RWPE1 (cell line): Measurements from ENCODE around the gene TGM2.

Experiments
- CTCF ChIA-PET: fragments of 350-600 bp; sonication (Branson Sonifier 250); formaldehyde crosslinking; extraction: SDS; loops from one replicate; lab custom pipeline; 2021; lab: Yijun Ruan, JAX
- POLR2A ChIA-PET: fragments of 400-600 bp; formaldehyde crosslinking; extraction: SDS; loops from one replicate; lab custom pipeline; 2020; ENCODE audit warnings: antibody characterized with exemption; ENCODE audit not compliant: low non-redundant PET; lab: Yijun Ruan, JAX
- DNase-seq: peaks from one replicate; pipeline ENCODE4 v3.0.0; 2012; ENCODE audit warnings: low spot score
- H3K27ac ChIP-seq: fragments of 450-650 bp; 2 replicates; pipeline ENCODE4 v1.5.1; 2017
- TF ChIP-seq, protein P1 (sequence below): fragments of 450-650 bp; conservative IDR thresholded peaks from 2 replicates; pipeline ENCODE4 v1.5.1; 2017; ENCODE audit warnings: low read depth, mild to moderate bottlenecking

Gene TGM2

DNA sequence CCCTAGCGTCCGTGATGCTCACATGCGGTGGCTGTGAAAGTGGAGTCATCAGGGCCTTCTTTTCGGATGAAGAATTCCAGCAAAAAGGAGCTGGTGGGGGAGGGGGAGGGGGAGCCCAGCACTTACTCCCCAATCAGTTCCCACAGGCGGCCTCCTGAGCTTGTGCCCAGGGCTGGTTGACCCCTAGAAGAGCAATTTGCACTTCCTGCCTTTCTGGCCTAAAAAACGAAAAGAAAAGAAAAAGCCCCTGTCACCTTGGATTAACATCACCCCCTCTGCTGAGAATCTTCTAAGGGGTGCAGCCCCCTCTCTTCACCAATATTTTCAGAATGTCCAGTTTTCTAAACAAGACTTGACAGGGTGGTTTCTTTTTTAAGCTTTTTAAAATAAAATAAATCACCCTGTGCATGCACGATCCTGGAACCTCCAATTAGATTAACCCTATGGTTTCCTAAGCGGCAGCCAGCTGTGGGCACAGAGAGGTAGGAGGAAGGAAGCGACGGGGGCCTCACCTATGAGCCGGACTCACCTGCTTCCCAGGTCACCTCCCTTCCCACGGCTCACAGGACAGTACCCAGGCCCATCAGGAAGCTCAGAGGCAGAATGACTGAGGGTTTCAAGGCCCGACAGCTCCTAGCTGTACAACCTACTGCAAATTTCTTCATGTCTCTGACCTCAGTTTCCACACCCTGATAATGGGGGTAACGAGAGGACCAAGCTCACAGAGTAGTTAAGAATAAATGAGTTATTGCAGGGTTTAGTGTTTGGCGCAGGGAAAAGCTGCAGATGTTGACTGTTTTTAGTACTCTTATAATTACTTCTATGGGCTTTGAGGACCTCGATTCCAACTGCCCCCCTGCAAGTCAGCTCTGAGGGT is 10.5 kb upstream of the TGM2 start:
- DNase-seq = no peak
- TF ChIP-seq, protein P1, sequence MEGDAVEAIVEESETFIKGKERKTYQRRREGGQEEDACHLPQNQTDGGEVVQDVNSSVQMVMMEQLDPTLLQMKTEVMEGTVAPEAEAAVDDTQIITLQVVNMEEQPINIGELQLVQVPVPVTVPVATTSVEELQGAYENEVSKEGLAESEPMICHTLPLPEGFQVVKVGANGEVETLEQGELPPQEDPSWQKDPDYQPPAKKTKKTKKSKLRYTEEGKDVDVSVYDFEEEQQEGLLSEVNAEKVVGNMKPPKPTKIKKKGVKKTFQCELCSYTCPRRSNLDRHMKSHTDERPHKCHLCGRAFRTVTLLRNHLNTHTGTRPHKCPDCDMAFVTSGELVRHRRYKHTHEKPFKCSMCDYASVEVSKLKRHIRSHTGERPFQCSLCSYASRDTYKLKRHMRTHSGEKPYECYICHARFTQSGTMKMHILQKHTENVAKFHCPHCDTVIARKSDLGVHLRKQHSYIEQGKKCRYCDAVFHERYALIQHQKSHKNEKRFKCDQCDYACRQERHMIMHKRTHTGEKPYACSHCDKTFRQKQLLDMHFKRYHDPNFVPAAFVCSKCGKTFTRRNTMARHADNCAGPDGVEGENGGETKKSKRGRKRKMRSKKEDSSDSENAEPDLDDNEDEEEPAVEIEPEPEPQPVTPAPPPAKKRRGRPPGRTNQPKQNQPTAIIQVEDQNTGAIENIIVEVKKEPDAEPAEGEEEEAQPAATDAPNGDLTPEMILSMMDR = no peak
- no peak overlapping the region for H3K27ac ChIP-seq
- ChIA-PET CTCF (interaction anchor here (0.6 to 3.4 kb wide), 7 partner anchors 15 to 181 kb away, joined by 3 to 41 read pairs (median 5); no protein-coding TSS in a partner anchor), POLR2A (no interaction called here)

DNA sequence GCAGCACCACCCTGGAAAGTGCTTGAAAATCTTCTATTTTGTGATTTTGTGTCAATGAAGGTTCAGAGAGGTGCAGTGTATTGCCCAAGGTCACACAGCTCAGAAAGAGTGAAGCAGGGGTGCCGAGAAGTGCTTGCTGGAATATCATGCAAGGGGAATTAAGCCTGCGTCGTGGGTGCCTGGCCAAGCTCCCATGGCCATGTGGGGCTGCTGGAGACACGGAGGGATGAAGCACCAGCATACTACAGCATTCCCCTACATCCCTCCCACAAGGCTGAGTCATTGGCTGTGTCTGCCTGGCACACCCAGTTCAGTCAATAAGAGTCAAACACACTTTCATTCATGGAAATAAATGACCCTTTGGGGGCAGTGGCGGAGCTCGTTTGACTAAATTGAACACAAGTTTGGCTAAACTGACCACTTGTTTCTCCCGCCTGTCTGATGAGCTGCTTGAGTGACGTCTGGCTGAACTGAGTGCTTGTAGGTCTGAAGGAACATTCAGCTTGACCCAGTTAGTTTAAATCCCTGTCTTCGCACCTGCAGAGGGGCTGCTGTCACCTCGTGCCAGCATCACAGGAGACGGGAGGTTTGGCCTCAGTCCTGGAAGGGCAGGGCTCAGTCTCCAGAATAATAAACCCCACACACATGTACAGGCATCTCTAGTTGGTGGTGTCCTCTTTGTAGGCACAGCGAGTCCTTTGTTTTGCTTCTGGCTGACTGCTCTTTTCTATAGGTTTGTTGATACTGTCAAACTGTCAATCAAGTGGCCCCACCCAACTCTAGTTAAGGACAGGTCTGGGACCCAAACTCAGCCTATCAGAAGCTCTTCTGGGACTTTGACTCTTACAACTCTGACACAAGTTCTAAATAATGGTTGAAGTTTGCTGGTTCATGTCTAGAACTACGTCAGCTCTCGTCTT is 8.4 kb upstream of the TGM2 start:
- H3K27ac ChIP-seq = peak overlapping the region; percentile 64
- POLR2A ChIA-PET = no interaction called here
- CTCF ChIA-PET = interaction anchor here (0.6 to 3.4 kb wide), 7 partner anchors 23 to 127 kb away, joined by 3 to 41 read pairs (median 4); no protein-coding TSS in a partner anchor
- peak; percentile 98 for DNase-seq
- TF ChIP-seq, protein P1 = no peak; the same call in 1 of the 2 replicates

DNA sequence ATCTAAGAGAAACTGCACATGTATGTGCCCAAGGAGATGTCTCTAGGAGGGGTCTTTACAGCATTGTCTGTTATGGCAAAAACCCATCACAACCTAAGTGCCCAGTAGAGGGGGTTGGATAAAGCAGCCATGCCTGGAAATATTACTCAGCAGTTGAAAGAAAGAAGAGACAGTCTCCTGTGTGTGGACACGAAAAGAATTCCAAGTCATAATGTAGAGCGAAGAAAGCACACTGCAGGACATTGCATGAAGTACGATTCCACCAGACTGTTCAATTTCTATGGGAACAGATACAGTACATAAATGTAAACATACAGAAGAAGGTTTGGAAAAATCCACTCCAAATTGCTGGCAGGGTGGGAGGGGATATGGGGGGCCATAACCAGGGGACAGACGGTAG is 7.3 kb upstream of the TGM2 start:
- DNase-seq = no peak

DNA sequence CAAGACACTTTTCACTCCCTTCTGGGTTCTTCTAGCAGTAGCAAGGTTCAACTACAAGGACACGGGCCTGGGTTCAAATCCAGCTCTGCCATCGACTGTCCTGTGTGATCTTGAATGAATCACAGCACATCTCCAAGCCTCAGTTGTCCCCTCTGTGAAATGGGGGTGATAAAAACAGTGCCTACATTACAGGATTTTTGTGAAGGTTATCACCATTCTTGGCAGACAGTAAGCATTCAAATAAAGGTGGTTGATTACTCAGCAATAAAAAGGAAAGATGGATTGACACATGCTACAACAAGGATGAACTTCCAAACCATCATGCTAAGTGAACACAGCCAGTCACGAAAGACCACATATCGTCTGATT is 6.6 kb upstream of the TGM2 start:
- POLR2A ChIA-PET = no interaction called here
- no peak overlapping the region for H3K27ac ChIP-seq
- CTCF ChIA-PET = interaction anchor here (1.5 to 3.4 kb wide), 2 partner anchors 49 to 114 kb away, joined by 4 to 41 read pairs; no protein-coding TSS in a partner anchor
- no peak for DNase-seq
- TF ChIP-seq, protein P1 = no peak

More for the DNA sequence above, 7.3 kb upstream of the TGM2 start:
- ChIA-PET POLR2A (no interaction called here), CTCF (interaction anchor here (1.5 to 3.4 kb wide), 2 partner anchors 49 to 115 kb away, joined by 4 to 41 read pairs; no protein-coding TSS in a partner anchor)
- TF ChIP-seq, protein P1 = no peak
- H3K27ac ChIP-seq = no peak overlapping the region

DNA sequence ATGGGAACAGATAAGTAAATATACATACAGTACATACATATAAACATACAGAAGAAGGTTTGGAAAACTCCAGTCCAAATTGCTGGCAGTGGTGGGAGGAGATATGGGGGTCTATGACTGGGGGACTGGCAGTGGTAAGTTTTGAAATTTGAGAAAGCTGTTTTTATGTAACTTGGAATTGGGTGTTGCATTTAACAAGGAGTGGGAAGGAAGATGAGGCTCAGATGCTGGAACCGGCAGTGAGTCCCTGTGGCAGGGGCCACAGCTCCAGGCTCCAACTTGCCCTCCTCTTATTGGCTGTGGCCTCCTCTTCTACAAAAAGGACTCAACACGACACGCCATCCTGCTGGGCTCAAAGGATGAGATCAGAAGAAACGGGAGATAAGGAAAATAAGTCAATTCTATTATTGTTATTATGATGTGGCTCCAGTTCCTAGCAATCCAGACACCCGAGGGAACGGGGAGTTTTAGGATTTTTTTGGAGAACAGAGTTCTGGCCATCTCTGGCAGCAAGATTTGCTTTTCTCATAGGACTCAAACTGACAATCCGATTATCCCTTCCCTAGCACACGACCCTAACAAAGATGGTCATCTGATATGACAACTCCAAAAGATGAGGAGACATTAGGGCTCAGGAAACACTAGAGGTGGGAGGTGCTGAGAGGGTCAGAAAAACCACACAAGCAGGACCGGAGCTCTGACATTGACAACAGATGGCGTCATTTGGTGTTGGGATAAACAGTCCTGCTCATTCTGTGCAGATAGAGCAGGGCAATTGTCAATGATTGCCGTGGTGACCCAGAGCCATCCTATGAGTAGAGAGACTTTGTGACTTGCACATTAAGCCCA is 6.0 kb upstream of the TGM2 start:
- ChIA-PET CTCF (interaction anchor here (1.0 to 5.7 kb wide), 2 partner anchors 52 to 607 kb away, joined by 4 to 47 read pairs; no protein-coding TSS in a partner anchor), POLR2A (interaction anchor here (0.6 kb wide), 1 partner anchor 146 kb away, joined by 3 read pairs; no protein-coding TSS in a partner anchor)
- no peak for DNase-seq
- TF ChIP-seq, protein P1 = no peak
- H3K27ac ChIP-seq = peak overlapping the region; percentile 86
